ENCODE data around the gene C1QTNF9. TPM values are rescaled to one million over a fixed set of nuclear protein-coding genes. Genes with fewer than 3 reads are reported as not detected.
"Not testable (repeated sequence)": the region's sequence is repeated elsewhere in the genome, so short reads cannot be mapped to it uniquely, and the experiment has no call there.

The C1QTNF9 gene
- under 1 TPM in 2 of 3 donors, not detected in 1; 0.38 to 0.54 TPM for total RNA-seq
- long read RNA-seq, donor 1, partial matches to known transcripts = 0 of 1 reads
- long read RNA-seq, donor 1, other reads (novel, unspliced or antisense) = 0 of 1 reads
- long read RNA-seq, donor 2 = 0 reads

- H3K4me1 ChIP-seq (ENCODE audit: low read depth); intact Hi-C loops (cut with DNase I, micrococcal nuclease); ATAC-seq; DNase-seq; H3K4me3 ChIP-seq; H3K9me3 ChIP-seq; H3K36me3 ChIP-seq (ENCODE audit: low read depth): not testable (repeated sequence)
Measured at GRCh38 chr13:24309300-24309699, at the start of gene C1QTNF9. TSS of gene C1QTNF9 (plus strand) at chr13:24309580. CDS start at chr13:24316004, 6,424 bp downstream.

- DNase-seq (no peak), ATAC-seq (peak; percentile 22)
- H3K9me3 ChIP-seq = no peaks in the 10 kb centered on the region
- H3K4me1 ChIP-seq (ENCODE audit: low read depth) = peaks cover 4% of the 10 kb centered on the region
- H3K4me3 ChIP-seq = no peak overlapping the region
- no peaks in the 10 kb centered on the region for H3K36me3 ChIP-seq (ENCODE audit: low read depth)
- no peak for TF ChIP-seq CTCF (IDR thresholded peaks at IDR 0.05)
- intact Hi-C loops (cut with DNase I, micrococcal nuclease) = no loop called here
Measured at GRCh38 chr13:24261566-24261965, 47.8 kb upstream of the C1QTNF9 start.

GRCh38 chr13:24263632-24264031 is 45.7 kb upstream of the C1QTNF9 start:
- no peak for DNase-seq
- Histone ChIP-seq H3K36me3 (ENCODE audit: low read depth) (no peaks in the 10 kb centered on the region), H3K9me3 (no peaks in the 10 kb centered on the region), H3K4me3 (no peak overlapping the region), H3K4me1 (ENCODE audit: low read depth) (peaks cover 4% of the 10 kb centered on the region)
- intact Hi-C loops (cut with DNase I, micrococcal nuclease) = no loop called here
- ATAC-seq = no peak
- TF ChIP-seq CTCF (IDR thresholded peaks at IDR 0.05) = no peak

GRCh38 chr13:24264976-24265375 is 44.4 kb upstream of the C1QTNF9 start:
- no peak for TF ChIP-seq CTCF (IDR thresholded peaks at IDR 0.05)
- peaks cover 1% of the 10 kb centered on the region for H3K4me1 ChIP-seq (ENCODE audit: low read depth)
- no peaks in the 10 kb centered on the region for H3K9me3 ChIP-seq
- H3K36me3 ChIP-seq (ENCODE audit: low read depth) = no peaks in the 10 kb centered on the region
- DNase-seq = peak; percentile 49 to 72 (median 55)
- peak; percentile 76 for ATAC-seq
- H3K4me3 ChIP-seq = no peak overlapping the region
- intact Hi-C loops (cut with DNase I, micrococcal nuclease) = no loop called here

GRCh38 chr13:24265453-24265852 is 43.9 kb upstream of the C1QTNF9 start:
- no peaks in the 10 kb centered on the region for H3K36me3 ChIP-seq (ENCODE audit: low read depth)
- no peak for ATAC-seq
- intact Hi-C loops (cut with DNase I, micrococcal nuclease) = no loop called here
- DNase-seq = no peak
- H3K4me3 ChIP-seq = no peak overlapping the region
- H3K9me3 ChIP-seq = no peaks in the 10 kb centered on the region
- TF ChIP-seq CTCF (IDR thresholded peaks at IDR 0.05) = no peak
- H3K4me1 ChIP-seq (ENCODE audit: low read depth) = peaks cover 6% of the 10 kb centered on the region

GRCh38 chr13:24267274-24267673 is 42.1 kb upstream of the C1QTNF9 start:
- ATAC-seq (no peak), DNase-seq (no peak)
- no peak for TF ChIP-seq CTCF (IDR thresholded peaks at IDR 0.05)
- Histone ChIP-seq H3K36me3 (ENCODE audit: low read depth) (no peaks in the 10 kb centered on the region), H3K4me3 (no peak overlapping the region), H3K4me1 (ENCODE audit: low read depth) (peaks cover 22% of the 10 kb centered on the region), H3K9me3 (no peaks in the 10 kb centered on the region)
- intact Hi-C loops (cut with DNase I, micrococcal nuclease) = no loop called here
